ENCODE data around the gene KTN1.

The KTN1 gene

DNA sequence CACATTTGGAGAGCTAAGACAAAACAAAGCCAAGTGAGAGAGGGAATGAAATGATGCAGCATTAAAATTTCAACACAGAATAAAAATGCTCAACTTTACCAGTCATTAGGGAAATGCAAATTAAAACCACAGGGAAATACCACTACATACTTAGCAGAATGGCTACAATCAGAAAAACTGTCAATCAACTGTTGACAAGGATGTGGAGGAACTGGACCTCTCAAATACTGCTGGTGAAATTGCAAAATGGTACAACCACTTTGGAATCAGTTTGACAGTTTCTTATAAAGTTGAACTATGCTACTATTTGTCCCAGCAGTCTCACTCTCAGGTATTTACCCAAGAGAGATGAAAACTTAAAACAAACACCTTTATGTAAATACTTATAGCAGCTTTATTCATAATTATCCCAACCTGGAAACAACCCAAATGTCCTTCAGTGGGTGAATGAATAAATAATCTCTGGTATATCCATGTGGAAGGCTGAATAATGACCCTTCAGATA is 43.8 kb upstream of the KTN1 start:
- in situ Hi-C loops (cut with MboI; ENCODE audit: low sequenced_read_pairs, unreplicated experiment) = no loop called here
- TF ChIP-seq, protein P1, sequence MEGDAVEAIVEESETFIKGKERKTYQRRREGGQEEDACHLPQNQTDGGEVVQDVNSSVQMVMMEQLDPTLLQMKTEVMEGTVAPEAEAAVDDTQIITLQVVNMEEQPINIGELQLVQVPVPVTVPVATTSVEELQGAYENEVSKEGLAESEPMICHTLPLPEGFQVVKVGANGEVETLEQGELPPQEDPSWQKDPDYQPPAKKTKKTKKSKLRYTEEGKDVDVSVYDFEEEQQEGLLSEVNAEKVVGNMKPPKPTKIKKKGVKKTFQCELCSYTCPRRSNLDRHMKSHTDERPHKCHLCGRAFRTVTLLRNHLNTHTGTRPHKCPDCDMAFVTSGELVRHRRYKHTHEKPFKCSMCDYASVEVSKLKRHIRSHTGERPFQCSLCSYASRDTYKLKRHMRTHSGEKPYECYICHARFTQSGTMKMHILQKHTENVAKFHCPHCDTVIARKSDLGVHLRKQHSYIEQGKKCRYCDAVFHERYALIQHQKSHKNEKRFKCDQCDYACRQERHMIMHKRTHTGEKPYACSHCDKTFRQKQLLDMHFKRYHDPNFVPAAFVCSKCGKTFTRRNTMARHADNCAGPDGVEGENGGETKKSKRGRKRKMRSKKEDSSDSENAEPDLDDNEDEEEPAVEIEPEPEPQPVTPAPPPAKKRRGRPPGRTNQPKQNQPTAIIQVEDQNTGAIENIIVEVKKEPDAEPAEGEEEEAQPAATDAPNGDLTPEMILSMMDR (IDR thresholded peaks at IDR 0.05; ENCODE audit: borderline replicate concordance, control extremely low read depth, extremely low read depth, insufficient read depth, missing control alignments) = no peak

GRCh38 chr14:55537782-55538181 is 42.2 kb upstream of the KTN1 start:
- peak; percentile 28 for DNase-seq (ENCODE audit: low spot score)
- in situ Hi-C loops (cut with MboI; ENCODE audit: low sequenced_read_pairs, unreplicated experiment) = no loop called here
- TF ChIP-seq, protein P1 (IDR thresholded peaks at IDR 0.05; ENCODE audit: borderline replicate concordance, control extremely low read depth, extremely low read depth, insufficient read depth, missing control alignments) = no peak

More for the DNA sequence above, 43.8 kb upstream of the KTN1 start:
- DNase-seq (ENCODE audit: low spot score) = no peak

DNA sequence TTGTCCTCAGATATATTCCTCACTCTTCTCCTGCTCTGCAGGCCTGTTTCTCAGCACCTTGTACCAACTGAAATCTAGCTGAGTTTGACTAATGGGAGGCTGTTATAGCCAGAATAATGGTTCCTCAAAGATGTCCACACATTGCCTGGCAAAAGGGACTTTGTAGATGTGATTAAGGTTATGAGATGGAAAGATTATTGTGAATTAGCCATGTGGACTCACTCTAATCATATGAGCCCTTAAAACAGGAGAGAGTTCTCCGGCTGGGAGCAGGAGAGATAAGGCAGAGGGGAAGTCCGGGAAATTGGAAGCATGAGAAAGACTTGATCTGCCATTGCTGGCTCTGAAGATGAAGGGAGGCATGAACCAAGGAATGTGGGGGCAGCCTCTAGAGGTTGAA is 40.0 kb upstream of the KTN1 start:
- DNase-seq (ENCODE audit: low spot score) = no peak
- in situ Hi-C loops (cut with MboI; ENCODE audit: low sequenced_read_pairs, unreplicated experiment) = no loop called here
- TF ChIP-seq, protein P1 (IDR thresholded peaks at IDR 0.05; ENCODE audit: borderline replicate concordance, control extremely low read depth, extremely low read depth, insufficient read depth, missing control alignments) = no peak

DNA sequence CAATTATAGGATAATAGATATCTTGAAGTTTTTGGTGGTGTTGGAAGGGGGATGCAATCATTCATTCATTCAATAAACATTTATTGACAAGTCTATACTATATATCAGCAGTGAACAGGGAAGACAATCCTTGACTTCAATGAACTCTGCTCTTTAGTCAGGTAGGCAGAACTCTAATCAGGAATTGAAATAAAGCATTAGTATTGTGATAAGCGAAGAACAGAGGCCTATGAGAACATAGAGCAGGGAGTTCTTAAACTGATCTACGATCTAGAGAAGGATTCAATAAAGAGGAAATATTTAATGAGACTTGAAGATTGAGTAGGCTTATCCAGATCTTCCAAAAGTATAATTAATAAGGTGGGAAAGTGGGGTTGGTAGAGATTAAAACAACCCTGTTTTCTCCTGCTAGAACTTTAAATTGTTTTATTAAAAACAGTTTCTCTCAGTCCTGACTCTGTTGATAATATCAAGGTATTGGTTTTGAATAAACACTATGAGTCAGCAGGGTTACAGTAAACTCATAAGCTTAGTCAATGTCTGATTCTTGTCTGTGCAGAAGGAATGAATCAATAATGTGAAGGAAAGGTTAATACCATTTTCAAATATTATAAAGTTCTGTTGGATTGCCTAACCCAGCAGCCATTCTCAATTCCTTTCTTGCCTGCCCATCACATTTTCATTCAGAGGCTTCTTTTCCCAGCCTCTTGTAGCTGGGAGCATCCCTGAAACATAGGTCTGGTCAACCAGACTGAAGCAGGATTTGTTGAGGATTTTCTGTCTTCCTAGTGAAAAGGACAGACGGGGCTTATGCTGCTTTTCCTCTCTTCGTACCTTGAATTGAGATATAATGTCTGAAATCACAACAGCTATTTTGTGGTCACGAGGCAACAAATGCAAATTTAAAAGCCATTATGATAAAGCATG is 38.9 kb upstream of the KTN1 start:
- no peak for DNase-seq (ENCODE audit: low spot score)
- TF ChIP-seq, protein P1 (IDR thresholded peaks at IDR 0.05; ENCODE audit: borderline replicate concordance, control extremely low read depth, extremely low read depth, insufficient read depth, missing control alignments) = no peak
- in situ Hi-C loops (cut with MboI; ENCODE audit: low sequenced_read_pairs, unreplicated experiment) = no loop called here

GRCh38 chr14:55545779-55546178 is 34.2 kb upstream of the KTN1 start:
- in situ Hi-C loops (cut with MboI; ENCODE audit: low sequenced_read_pairs, unreplicated experiment) = no loop called here
- no peak for DNase-seq (ENCODE audit: low spot score)
- TF ChIP-seq, protein P1 (IDR thresholded peaks at IDR 0.05; ENCODE audit: borderline replicate concordance, control extremely low read depth, extremely low read depth, insufficient read depth, missing control alignments) = no peak

DNA sequence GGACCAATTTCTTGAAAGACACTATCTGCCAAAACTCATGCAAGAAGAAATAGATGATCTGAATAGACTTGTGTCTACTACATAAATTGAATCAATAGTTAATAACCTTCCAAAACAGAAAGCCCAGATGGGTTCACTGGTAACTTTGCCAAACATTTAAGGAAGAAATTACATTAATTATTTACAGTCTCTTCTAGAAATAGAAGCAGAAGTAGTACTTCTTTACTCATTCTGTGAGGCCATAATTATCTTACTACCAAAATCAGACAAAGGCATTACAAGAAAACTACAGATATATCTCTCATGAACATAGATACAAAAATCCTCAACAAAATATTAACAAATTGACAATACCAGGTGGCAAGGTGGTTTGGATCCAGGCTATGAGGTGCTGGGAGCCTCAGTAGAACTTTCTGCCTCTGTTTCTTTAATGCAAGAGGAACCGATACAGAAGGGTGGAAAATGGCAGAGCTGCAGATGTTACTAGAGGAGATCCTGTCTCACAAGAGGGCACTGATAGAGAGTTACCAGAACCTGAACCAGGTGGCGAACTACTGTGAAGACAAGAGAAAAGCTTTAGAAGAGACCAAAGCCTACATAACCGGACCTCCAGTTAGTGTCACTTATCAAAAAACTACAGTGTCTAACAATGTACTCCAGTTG is 33.7 kb upstream of the KTN1 start:
- in situ Hi-C loops (cut with MboI; ENCODE audit: low sequenced_read_pairs, unreplicated experiment) = no loop called here
- no peak for DNase-seq (ENCODE audit: low spot score)
- TF ChIP-seq, protein P1 (IDR thresholded peaks at IDR 0.05; ENCODE audit: borderline replicate concordance, control extremely low read depth, extremely low read depth, insufficient read depth, missing control alignments) = no peak
